Endothelial cell of umbilical vein (primary cell): ENCODE data around the gene MAPK8. TPM values are rescaled to one million over a fixed set of nuclear protein-coding genes. Genes with fewer than 3 reads are reported as not detected.

Source experiments
- BruUV-seq: library from RNA; stranded (reverse); fragments of 400-500 nt; replicated peaks from 2 replicates; lab custom pipeline; 2021; lab: Mats Ljungman, UMichigan
- CTCF ChIA-PET: fragments of 300-600, 350-600 bp; sonication (Branson Sonifier 250); formaldehyde crosslinking; loops from one replicate; lab custom pipeline; 2021; ENCODE audit warnings: antibody characterized with exemption, inconsistent platforms; lab: Charles Lee
- POLR2A ChIA-PET: fragments of 300-600, 350-600 bp; sonication (Branson Sonifier 250); formaldehyde crosslinking; loops from one replicate; lab custom pipeline; 2021; ENCODE audit warnings: antibody characterized with exemption, inconsistent platforms; lab: Charles Lee
- DNase-seq: peaks from one replicate; pipeline ENCODE4 v3.0.0-alpha.2; 2011; ENCODE audit warnings: low read depth, low spot score
- FAIRE-seq: peaks from 2 replicates; lab custom pipeline; 2011; peaks lifted over from hg19 to GRCh38; lab: Jason Lieb, UNC
- H2AFZ ChIP-seq: 2 replicates; pipeline ENCODE4 v1.6.0; 2012; ENCODE audit warnings: low read depth, low read length, control low read depth, inconsistent platforms
- H3K27ac ChIP-seq: 2 replicates; pipeline ENCODE4 v1.5.1; 2011; ENCODE audit warnings: low read depth, mild to moderate bottlenecking, control low read depth, low read length, moderate library complexity; ENCODE audit not compliant: insufficient read depth
- H3K27me3 ChIP-seq, 2 experiments: 2 replicates each; pipeline versions ENCODE4 v1.6.0 to v1.6.1; 2011; ENCODE audit warnings: low read length in 2 of 2, mixed read lengths in 1 of 2; ENCODE audit not compliant: control insufficient read depth in 2 of 2, insufficient read depth in 2 of 2
- H3K36me3 ChIP-seq, 2 experiments: 2 replicates in 1 of 2; 3 replicates in 1 of 2; pipeline ENCODE4 v1.5.1; 2011; ENCODE audit warnings: low read length in 2 of 2, mild to moderate bottlenecking in 1 of 2, moderate library complexity in 1 of 2; ENCODE audit not compliant: control insufficient read depth in 2 of 2, insufficient read depth in 2 of 2; ENCODE audit errors: extremely low read depth in 1 of 2
- H3K4me1 ChIP-seq: 3 replicates; pipeline ENCODE4 v1.5.1; 2011; ENCODE audit warnings: mild to moderate bottlenecking, low read length; ENCODE audit not compliant: control insufficient read depth, insufficient read depth; ENCODE audit errors: extremely low read depth
- H3K4me2 ChIP-seq: 2 replicates; pipeline ENCODE4 v1.6.1; 2011; ENCODE audit warnings: low read length, control low read depth, mixed read lengths; ENCODE audit not compliant: insufficient read depth
- H3K4me3 ChIP-seq, 3 experiments: fragments of 200-600 bp in 1 of 3; sonication (generic), shearing (Covaris generic) in 1 of 3; replicated peaks in 1 of 3; 2 replicates each; pipeline ENCODE4 v1.5.1; 2011 to 2016; ENCODE audit warnings: control low read depth in 3 of 3, low read length in 3 of 3, mild to moderate bottlenecking in 2 of 3, inconsistent platforms in 1 of 3, low read depth in 1 of 3, moderate library complexity in 1 of 3; ENCODE audit not compliant: insufficient read depth in 1 of 3
- H3K79me2 ChIP-seq: 2 replicates; pipeline ENCODE4 v1.6.0; 2012; ENCODE audit warnings: low read length, inconsistent platforms; ENCODE audit not compliant: control insufficient read depth, insufficient read depth
- H3K9ac ChIP-seq: replicated peaks from 2 replicates; pipeline ENCODE3; 2011; ENCODE audit warnings: low read length, control low read depth; ENCODE audit not compliant: insufficient read depth; ENCODE audit errors: extremely low read depth
- H3K9me1 ChIP-seq: replicated peaks from 3 replicates; pipeline ENCODE4 v1.6.0; 2011; ENCODE audit warnings: mild to moderate bottlenecking, low read length; ENCODE audit not compliant: control insufficient read depth, insufficient read depth; ENCODE audit errors: extremely low read depth
- H3K9me3 ChIP-seq: replicated peaks from 2 replicates; pipeline ENCODE4 v1.5.1; 2012; ENCODE audit warnings: low read length, inconsistent platforms; ENCODE audit not compliant: control insufficient read depth, insufficient read depth
- H4K20me1 ChIP-seq: replicated peaks from 2 replicates; pipeline ENCODE3; 2011; ENCODE audit warnings: mild to moderate bottlenecking, low read length; ENCODE audit not compliant: control insufficient read depth, insufficient read depth; ENCODE audit errors: extremely low read depth
- EZH2 ChIP-seq: IDR thresholded peaks from 2 replicates; pipeline ENCODE4 v1.6.1; 2012; ENCODE audit warnings: borderline replicate concordance, low read depth, mild to moderate bottlenecking, moderate library complexity, low read length, inconsistent platforms; ENCODE audit not compliant: severe bottlenecking
- FOS ChIP-seq: IDR thresholded peaks from 2 replicates; pipeline ENCODE4 v1.6.1; 2011; ENCODE audit warnings: mild to moderate bottlenecking, low read length, moderate library complexity, borderline replicate concordance; ENCODE audit not compliant: insufficient read depth
- GATA2 ChIP-seq: IDR thresholded peaks from 2 replicates; pipeline ENCODE4 v1.7.0; 2011; ENCODE audit warnings: low read depth, mild to moderate bottlenecking, moderate library complexity, mixed read lengths, low read length; ENCODE audit not compliant: insufficient read length, insufficient read depth
- JUN ChIP-seq: IDR thresholded peaks from 2 replicates; pipeline ENCODE4 v1.6.1; 2011; ENCODE audit warnings: borderline replicate concordance, low read depth; ENCODE audit not compliant: insufficient read length, insufficient read depth
- MYC ChIP-seq: IDR thresholded peaks from one replicate; pipeline ENCODE4 v1.6.1; 2011; ENCODE audit warnings: mild to moderate bottlenecking, low read depth, low read length
- POLR2A ChIP-seq: IDR thresholded peaks from 2 replicates; pipeline ENCODE4 v1.6.1; 2012; ENCODE audit warnings: low read depth, mild to moderate bottlenecking, control low read depth, low read length
- POLR2AphosphoS5 ChIP-seq: IDR thresholded peaks from 2 replicates; pipeline ENCODE4 v1.6.1; 2012; ENCODE audit warnings: low read depth, mild to moderate bottlenecking, control low read depth, low read length, moderate library complexity; ENCODE audit not compliant: insufficient read depth
- dilution Hi-C: fragments of 300-500 bp; cut with MboI; formaldehyde crosslinking; loops from one replicate; pipeline ENCODE4 v1.15.0; 2019; ENCODE audit warnings: low sequenced_read_pairs; ENCODE audit not compliant: extremely low pct_ligation_motif_present
- intact Hi-C: fragments of 100-400 bp; cut with micrococcal nuclease; formaldehyde crosslinking; loops from one replicate; pipeline ENCODE4 v1.10.0; 2022
- polyA plus RNA-seq, 4 experiments: library from polyadenylated mRNA; depleted of rRNA in 3 of 4; stranded (reverse) in 3 of 4; unstranded in 1 of 4; fragments of >200 nt; gene quantifications; 2 replicates each; pipeline versions ENCODE4 v1.2.1 to v1.2.3, GENCODE V29; 2011 to 2012; ENCODE audit warnings: missing spikeins in 1 of 4
- total RNA-seq: library from RNA; stranded (reverse); gene quantifications from 2 replicates; pipeline ENCODE4 v1.2.3, GENCODE V29; 2021
- TF ChIP-seq, protein P1 (sequence below), 2 donors: IDR thresholded peaks; 1 replicate in 1 of 2; 2 replicates in 1 of 2; pipeline ENCODE4 v1.5.1; 2011; ENCODE audit warnings: low read length in 2 of 2, mild to moderate bottlenecking in 2 of 2, moderate library complexity in 2 of 2, control low read depth in 1 of 2, inconsistent platforms in 1 of 2, low read depth in 1 of 2; ENCODE audit not compliant: insufficient read depth in 1 of 2; ENCODE audit errors: extremely low read depth in 1 of 2
- TF ChIP-seq, protein P2 (sequence below): IDR thresholded peaks from 2 replicates; pipeline ENCODE4 v1.6.1; 2011; ENCODE audit not compliant: insufficient read depth, insufficient read length

The MAPK8 gene
- total and polyA plus RNA-seq, 2 donors (not counting 3 experiments of a cell fraction or from before 2014, with no cell fraction given) = 25.3 to 56.2 TPM

DNA sequence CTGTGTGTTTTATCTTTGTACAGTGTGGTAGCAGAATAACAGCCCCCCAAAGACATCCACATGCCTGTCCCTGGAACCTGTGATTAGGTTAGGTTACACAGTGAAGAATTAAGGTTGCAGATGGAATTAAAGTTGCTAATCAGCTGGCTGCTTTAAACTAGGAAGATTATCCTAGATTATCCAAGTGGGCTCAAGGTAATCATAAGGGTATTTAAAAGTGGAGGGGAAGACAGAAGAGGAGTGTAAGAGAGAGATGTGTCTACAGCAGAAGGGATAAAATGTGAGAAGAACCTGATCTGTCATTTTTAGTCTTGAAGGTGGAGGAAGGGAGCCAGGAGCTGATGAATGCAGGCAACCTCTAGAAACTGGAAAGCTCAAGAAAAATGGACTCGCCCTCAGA is 180.8 kb downstream of the MAPK8 start:
- H3K27ac ChIP-seq = no peak overlapping the region
- ChIA-PET POLR2A (no interaction called here), CTCF (interaction anchor here (1.0 to 1.4 kb wide), 2 partner anchors 123 to 169 kb away, joined by 3 to 6 read pairs; no protein-coding TSS in a partner anchor)

More for the DNA sequence above, 180.8 kb downstream of the MAPK8 start:
- no peak for FAIRE-seq
- no peaks in the 10 kb centered on the region for H3K4me1 ChIP-seq
- no peak overlapping the region for H2AFZ ChIP-seq
- dilution Hi-C loops (no loop called here), intact Hi-C loops (no loop called here)
- H3K9me1 ChIP-seq = no peaks in the 10 kb centered on the region
- peaks cover 10% of the 10 kb centered on the region for H3K79me2 ChIP-seq
- no peak for DNase-seq
- H4K20me1 ChIP-seq = no peaks in the 10 kb centered on the region
- no peak overlapping the region for H3K4me2 ChIP-seq
- no TSS peak for BruUV-seq
- H3K36me3 ChIP-seq = no peaks in the 10 kb centered on the region
- H3K27me3 ChIP-seq = no peaks in the 10 kb centered on the region
- no peaks in the 10 kb centered on the region for H3K9me3 ChIP-seq
- H3K4me3 ChIP-seq = no peak overlapping the region
- TF ChIP-seq EZH2 = no peak
- TF ChIP-seq POLR2AphosphoS5 = no peak
- TF ChIP-seq JUN = no peak
- no peak for TF ChIP-seq FOS
- no peak for TF ChIP-seq POLR2A
- TF ChIP-seq, protein P1, sequence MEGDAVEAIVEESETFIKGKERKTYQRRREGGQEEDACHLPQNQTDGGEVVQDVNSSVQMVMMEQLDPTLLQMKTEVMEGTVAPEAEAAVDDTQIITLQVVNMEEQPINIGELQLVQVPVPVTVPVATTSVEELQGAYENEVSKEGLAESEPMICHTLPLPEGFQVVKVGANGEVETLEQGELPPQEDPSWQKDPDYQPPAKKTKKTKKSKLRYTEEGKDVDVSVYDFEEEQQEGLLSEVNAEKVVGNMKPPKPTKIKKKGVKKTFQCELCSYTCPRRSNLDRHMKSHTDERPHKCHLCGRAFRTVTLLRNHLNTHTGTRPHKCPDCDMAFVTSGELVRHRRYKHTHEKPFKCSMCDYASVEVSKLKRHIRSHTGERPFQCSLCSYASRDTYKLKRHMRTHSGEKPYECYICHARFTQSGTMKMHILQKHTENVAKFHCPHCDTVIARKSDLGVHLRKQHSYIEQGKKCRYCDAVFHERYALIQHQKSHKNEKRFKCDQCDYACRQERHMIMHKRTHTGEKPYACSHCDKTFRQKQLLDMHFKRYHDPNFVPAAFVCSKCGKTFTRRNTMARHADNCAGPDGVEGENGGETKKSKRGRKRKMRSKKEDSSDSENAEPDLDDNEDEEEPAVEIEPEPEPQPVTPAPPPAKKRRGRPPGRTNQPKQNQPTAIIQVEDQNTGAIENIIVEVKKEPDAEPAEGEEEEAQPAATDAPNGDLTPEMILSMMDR (IDR thresholded peaks at IDR 0.05; ENCODE audit: extremely low read depth in 1 of 2, insufficient read depth in 1 of 2, low read depth in 1 of 2, low read length in 2 of 2) = no peak
- no peak for TF ChIP-seq GATA2
- TF ChIP-seq, protein P2, sequence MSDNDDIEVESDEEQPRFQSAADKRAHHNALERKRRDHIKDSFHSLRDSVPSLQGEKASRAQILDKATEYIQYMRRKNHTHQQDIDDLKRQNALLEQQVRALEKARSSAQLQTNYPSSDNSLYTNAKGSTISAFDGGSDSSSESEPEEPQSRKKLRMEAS = no peak
- no peak for TF ChIP-seq MYC
- no peak overlapping the region for H3K9ac ChIP-seq

Other genes with a start within 250 kb of the MAPK8 start
- 0.42 and 0.97 TPM in 2 replicates for gene FRMPD2, start 32.0 kb upstream of the MAPK8 start, total RNA-seq
- gene FRMPD2, start 32.0 kb upstream of the MAPK8 start, polyA plus RNA-seq = not detected in 2 replicates